GM12878 (cell line): Measurements from ENCODE around the gene ACCSL. TPM values are rescaled to one million over a fixed set of nuclear protein-coding genes. Genes with fewer than 3 reads are reported as not detected.

Experiments
- ATAC-seq: fragments of 200-7000 bp; cut with Tn5 transposase; 3 replicates; pipeline ENCODE4 v1.9.1; 2020; ENCODE audit warnings: mild to moderate bottlenecking, moderate library complexity
- BruUV-seq: library from RNA; stranded (reverse); fragments of 400-500 nt; replicated peaks from 2 replicates; lab custom pipeline; 2021; lab: Mats Ljungman, UMichigan
- CTCF ChIA-PET: fragments of 300-600 bp; sonication (Branson Sonifier 250); formaldehyde crosslinking; extraction: SDS; loops from one replicate; lab custom pipeline; 2021; ENCODE audit warnings: inconsistent platforms; lab: Yijun Ruan, JAX
- POLR2A ChIA-PET: fragments of 350-600 bp; formaldehyde crosslinking; extraction: SDS; loops from one replicate; lab custom pipeline; 2021; ENCODE audit warnings: inconsistent platforms; lab: Charles Lee
- RAD21 ChIA-PET: fragments of 300-600 bp; sonication (Branson Sonifier 250); formaldehyde crosslinking; loops from one replicate; lab custom pipeline; 2023; ENCODE audit warnings: antibody characterized with exemption; ENCODE audit not compliant: unreplicated experiment; lab: Charles Lee
- SMC1A ChIA-PET: fragments of 300-600 bp; sonication (Branson Sonifier 250); formaldehyde crosslinking; loops from one replicate; lab custom pipeline; 2023; ENCODE audit not compliant: unreplicated experiment, uncharacterized antibody; lab: Charles Lee
- DNase-seq: peaks from one replicate; pipeline ENCODE4 v3.0.0-alpha.2; 2011; ENCODE audit warnings: low read depth, low spot score
- FAIRE-seq: peaks from 3 replicates; lab custom pipeline; 2011; peaks lifted over from hg19 to GRCh38; lab: Jason Lieb, UNC
- H2AFZ ChIP-seq: 2 replicates; pipeline ENCODE4 v1.6.0; 2011; ENCODE audit warnings: low read depth, low read length, control low read depth; ENCODE audit not compliant: control insufficient read depth
- H3K27ac ChIP-seq: 2 replicates; pipeline ENCODE4 v1.5.1; 2011; ENCODE audit warnings: control low read depth; ENCODE audit not compliant: control insufficient read depth, insufficient read depth
- H3K27me3 ChIP-seq, 2 experiments: replicated peaks in 1 of 2; 2 replicates each; pipeline versions ENCODE4 v1.6.0 to v1.6.1; 2011; ENCODE audit warnings: low read length in 1 of 2; ENCODE audit not compliant: control insufficient read depth in 2 of 2, insufficient read depth in 2 of 2
- H3K36me3 ChIP-seq, 2 experiments: 2 replicates each; pipeline ENCODE4 v1.5.1; 2011; ENCODE audit warnings: low read length in 1 of 2; ENCODE audit not compliant: control insufficient read depth in 2 of 2, insufficient read depth in 2 of 2
- H3K4me1 ChIP-seq: 2 replicates; pipeline ENCODE4 v1.6.1; 2011; ENCODE audit warnings: mild to moderate bottlenecking, low read length, moderate library complexity, mixed read lengths; ENCODE audit not compliant: control insufficient read depth, insufficient read depth
- H3K4me2 ChIP-seq: 2 replicates; pipeline ENCODE4 v1.6.0; 2011; ENCODE audit warnings: control low read depth; ENCODE audit not compliant: control insufficient read depth, insufficient read depth
- H3K4me3 ChIP-seq: fragments of 200-600 bp; sonication (generic); 2 replicates; pipeline ENCODE4 v1.5.1; 2016
- H3K79me2 ChIP-seq: 2 replicates; pipeline ENCODE4 v1.6.0; 2011; ENCODE audit warnings: low read length; ENCODE audit not compliant: control insufficient read depth, insufficient read depth
- H3K9ac ChIP-seq: 2 replicates; pipeline ENCODE4 v1.8.0; 2011; ENCODE audit warnings: low read length, control low read depth, mixed read lengths; ENCODE audit not compliant: control insufficient read depth, insufficient read depth
- H3K9me3 ChIP-seq: replicated peaks from 3 replicates; pipeline ENCODE4 v1.5.1; 2011; ENCODE audit warnings: mild to moderate bottlenecking, low read length; ENCODE audit not compliant: control insufficient read depth, insufficient read depth
- H4K20me1 ChIP-seq: 2 replicates; pipeline ENCODE4 v1.6.0; 2011; ENCODE audit not compliant: control insufficient read depth, insufficient read depth
- ATF7 ChIP-seq: fragments of 450-650 bp; IDR thresholded peaks from 2 replicates; pipeline ENCODE4 v1.6.1; 2016; ENCODE audit warnings: low read depth, mild to moderate bottlenecking
- BCL11A ChIP-seq: IDR thresholded peaks from 2 replicates; pipeline ENCODE4 v1.6.1; 2011; ENCODE audit warnings: low read depth, low read length
- CBX3 ChIP-seq: fragments of 200-600 bp; sonication (generic); IDR thresholded peaks from 2 replicates; pipeline ENCODE4 v1.6.1; 2016; ENCODE audit warnings: low read depth, borderline replicate concordance
- EP300 ChIP-seq, 2 experiments: fragments of 150-350 bp in 1 of 2; IDR thresholded peaks; 2 replicates each; pipeline ENCODE4 v1.6.1; 2011 to 2012; ENCODE audit warnings: low read depth in 2 of 2, low read length in 2 of 2, borderline replicate concordance in 1 of 2, improper control_type of control experiment in 1 of 2, inconsistent platforms in 1 of 2; ENCODE audit not compliant: control insufficient read depth in 1 of 2
- POLR2AphosphoS2 ChIP-seq: IDR thresholded peaks from 2 replicates; pipeline ENCODE4 v1.6.1; 2011; ENCODE audit warnings: low read depth, mild to moderate bottlenecking, low read length, improper control_type of control experiment, moderate library complexity
- TCF12 ChIP-seq: IDR thresholded peaks from 2 replicates; pipeline ENCODE4 v1.6.1; 2011; ENCODE audit warnings: low read depth, mild to moderate bottlenecking, low read length
- ZNF622 ChIP-seq: fragments of 450-650 bp; IDR thresholded peaks from 2 replicates; pipeline ENCODE4 v1.6.1; 2017; ENCODE audit warnings: mild to moderate bottlenecking, inconsistent platforms
- WGBS: methylation state at CpG from one replicate; pipeline ENCODE4 v1.1.6; 2016; ENCODE audit warnings: low lambda C conversion rate; ENCODE audit not compliant: insufficient replicate concordance, insufficient coverage; ENCODE audit errors: missing lambda C conversion rate; 5-methylcytosine and 5-hydroxymethylcytosine counted together
- in situ Hi-C: fragments of 300-500 bp; cut with MboI; formaldehyde crosslinking; loops from 9 replicates; pipeline ENCODE4 v1.14.3; 2018; ENCODE audit warnings: mixed read lengths
- intact Hi-C: fragments of 100-400 bp; cut with micrococcal nuclease; formaldehyde crosslinking; loops from one replicate; pipeline ENCODE4 v1.14.2; 2022; ENCODE audit not compliant: unreplicated experiment
- polyA plus RNA-seq, 11 experiments: library from polyadenylated mRNA; depleted of rRNA in 4 of 11; unstranded in 6 of 11; stranded (reverse) in 5 of 11; fragments of >200 nt; fragmentation: Nextera tagmentation in 4 of 11; fragmentation: Illumina TruSeq in 1 of 11; extraction: Ambion mirVana in 4 of 11; extraction: Trizol in 1 of 11; gene quantifications; 1 replicate in 1 of 11; 2 replicates in 10 of 11; pipeline versions ENCODE4 v1.2.1 to v1.2.3, GENCODE V29; 2011 to 2016; ENCODE audit warnings: inconsistent platforms in 2 of 11, missing spikeins in 2 of 11, low read depth in 1 of 11
- total RNA-seq, 4 experiments: library from RNA; depleted of rRNA in 3 of 4; stranded (reverse); fragments of >200 nt in 3 of 4; fragmentation: Illumina TruSeq in 1 of 4; extraction: Trizol in 1 of 4; gene quantifications; 2 replicates each; pipeline versions ENCODE4 v1.2.1 to v1.2.3, GENCODE V29; 2013 to 2021
- TF ChIP-seq, protein P1 (sequence below): fragments of 450-650 bp; IDR thresholded peaks from 2 replicates; pipeline ENCODE4 v1.6.1; 2016; ENCODE audit warnings: mild to moderate bottlenecking, moderate library complexity, borderline replicate concordance
- TF ChIP-seq, protein P2 (sequence below): IDR thresholded peaks from 2 replicates; pipeline ENCODE4 v1.6.1; 2011; ENCODE audit warnings: borderline replicate concordance, low read depth, mild to moderate bottlenecking, moderate library complexity, low read length; ENCODE audit not compliant: insufficient read depth, poor library complexity, severe bottlenecking
- TF ChIP-seq, protein P3 (sequence below): IDR thresholded peaks from 2 replicates; pipeline ENCODE4 v1.6.1; 2012; ENCODE audit warnings: low read depth, low read length, improper control_type of control experiment

ACCSL gene
- total and polyA plus RNA-seq, 10 of the 15 experiments (the other 5 are each of a cell fraction or from before 2014, with no cell fraction given): 0.15 TPM; not detected in 9

DNA sequence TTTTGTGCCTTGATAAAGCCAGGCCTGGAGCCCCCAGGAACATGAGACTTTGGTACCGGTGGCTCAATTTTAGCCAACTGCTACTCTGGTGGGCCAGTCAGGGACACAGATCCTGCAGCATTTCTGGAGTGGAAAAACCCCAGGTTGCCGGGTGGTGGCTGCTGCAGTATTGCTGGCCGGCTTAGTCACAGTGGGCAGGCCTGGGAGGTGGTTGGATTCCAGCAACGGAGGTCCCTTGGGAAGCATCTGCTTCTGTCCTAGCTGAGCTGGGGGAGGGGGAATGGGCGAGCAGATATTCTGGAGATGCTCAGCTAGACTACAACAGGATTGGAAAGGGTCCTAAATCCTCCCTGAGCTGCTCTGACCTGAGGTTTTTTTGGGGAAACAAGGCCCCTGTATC lies 31.6 kb upstream of the ACCSL start:
- no peak for ATAC-seq
- SMC1A ChIA-PET: no interaction called here
- no peaks in the 10 kb centered on the region for H4K20me1 ChIP-seq
- 20% methylated on average over 5 of the region's 5 CpGs for WGBS
- H3K4me1 ChIP-seq: no peaks in the 10 kb centered on the region
- no peak overlapping the region for H3K27ac ChIP-seq
- BruUV-seq: no TSS peak
- intact Hi-C loops: no loop called here
- in situ Hi-C loops: no loop called here
- DNase-seq: no peak
- POLR2A ChIA-PET: no interaction called here
- H3K36me3 ChIP-seq: no peaks in the 10 kb centered on the region
- TF ChIP-seq POLR2AphosphoS2 (no peak), CBX3 (no peak), ZNF622 (no peak), BCL11A (no peak), ATF7 (no peak), EP300 (IDR thresholded peaks at IDR 0.05; ENCODE audit: borderline replicate concordance in 1 of 2, control insufficient read depth in 1 of 2, low read depth in 2 of 2, low read length in 2 of 2) (no peak), TCF12 (no peak)
- TF ChIP-seq, protein P1, sequence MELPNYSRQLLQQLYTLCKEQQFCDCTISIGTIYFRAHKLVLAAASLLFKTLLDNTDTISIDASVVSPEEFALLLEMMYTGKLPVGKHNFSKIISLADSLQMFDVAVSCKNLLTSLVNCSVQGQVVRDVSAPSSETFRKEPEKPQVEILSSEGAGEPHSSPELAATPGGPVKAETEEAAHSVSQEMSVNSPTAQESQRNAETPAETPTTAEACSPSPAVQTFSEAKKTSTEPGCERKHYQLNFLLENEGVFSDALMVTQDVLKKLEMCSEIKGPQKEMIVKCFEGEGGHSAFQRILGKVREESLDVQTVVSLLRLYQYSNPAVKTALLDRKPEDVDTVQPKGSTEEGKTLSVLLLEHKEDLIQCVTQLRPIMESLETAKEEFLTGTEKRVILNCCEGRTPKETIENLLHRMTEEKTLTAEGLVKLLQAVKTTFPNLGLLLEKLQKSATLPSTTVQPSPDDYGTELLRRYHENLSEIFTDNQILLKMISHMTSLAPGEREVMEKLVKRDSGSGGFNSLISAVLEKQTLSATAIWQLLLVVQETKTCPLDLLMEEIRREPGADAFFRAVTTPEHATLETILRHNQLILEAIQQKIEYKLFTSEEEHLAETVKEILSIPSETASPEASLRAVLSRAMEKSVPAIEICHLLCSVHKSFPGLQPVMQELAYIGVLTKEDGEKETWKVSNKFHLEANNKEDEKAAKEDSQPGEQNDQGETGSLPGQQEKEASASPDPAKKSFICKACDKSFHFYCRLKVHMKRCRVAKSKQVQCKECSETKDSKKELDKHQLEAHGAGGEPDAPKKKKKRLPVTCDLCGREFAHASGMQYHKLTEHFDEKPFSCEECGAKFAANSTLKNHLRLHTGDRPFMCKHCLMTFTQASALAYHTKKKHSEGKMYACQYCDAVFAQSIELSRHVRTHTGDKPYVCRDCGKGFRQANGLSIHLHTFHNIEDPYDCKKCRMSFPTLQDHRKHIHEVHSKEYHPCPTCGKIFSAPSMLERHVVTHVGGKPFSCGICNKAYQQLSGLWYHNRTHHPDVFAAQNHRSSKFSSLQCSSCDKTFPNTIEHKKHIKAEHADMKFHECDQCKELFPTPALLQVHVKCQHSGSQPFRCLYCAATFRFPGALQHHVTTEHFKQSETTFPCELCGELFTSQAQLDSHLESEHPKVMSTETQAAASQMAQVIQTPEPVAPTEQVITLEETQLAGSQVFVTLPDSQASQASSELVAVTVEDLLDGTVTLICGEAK: no peak
- TF ChIP-seq, protein P2, sequence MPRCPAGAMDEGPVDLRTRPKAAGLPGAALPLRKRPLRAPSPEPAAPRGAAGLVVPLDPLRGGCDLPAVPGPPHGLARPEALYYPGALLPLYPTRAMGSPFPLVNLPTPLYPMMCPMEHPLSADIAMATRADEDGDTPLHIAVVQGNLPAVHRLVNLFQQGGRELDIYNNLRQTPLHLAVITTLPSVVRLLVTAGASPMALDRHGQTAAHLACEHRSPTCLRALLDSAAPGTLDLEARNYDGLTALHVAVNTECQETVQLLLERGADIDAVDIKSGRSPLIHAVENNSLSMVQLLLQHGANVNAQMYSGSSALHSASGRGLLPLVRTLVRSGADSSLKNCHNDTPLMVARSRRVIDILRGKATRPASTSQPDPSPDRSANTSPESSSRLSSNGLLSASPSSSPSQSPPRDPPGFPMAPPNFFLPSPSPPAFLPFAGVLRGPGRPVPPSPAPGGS: no peak
- TF ChIP-seq, protein P3, sequence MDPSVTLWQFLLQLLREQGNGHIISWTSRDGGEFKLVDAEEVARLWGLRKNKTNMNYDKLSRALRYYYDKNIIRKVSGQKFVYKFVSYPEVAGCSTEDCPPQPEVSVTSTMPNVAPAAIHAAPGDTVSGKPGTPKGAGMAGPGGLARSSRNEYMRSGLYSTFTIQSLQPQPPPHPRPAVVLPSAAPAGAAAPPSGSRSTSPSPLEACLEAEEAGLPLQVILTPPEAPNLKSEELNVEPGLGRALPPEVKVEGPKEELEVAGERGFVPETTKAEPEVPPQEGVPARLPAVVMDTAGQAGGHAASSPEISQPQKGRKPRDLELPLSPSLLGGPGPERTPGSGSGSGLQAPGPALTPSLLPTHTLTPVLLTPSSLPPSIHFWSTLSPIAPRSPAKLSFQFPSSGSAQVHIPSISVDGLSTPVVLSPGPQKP: no peak
- FAIRE-seq: no peak
- H3K9ac ChIP-seq: no peak overlapping the region
- H3K27me3 ChIP-seq: no peaks in the 10 kb centered on the region
- CTCF ChIA-PET: interaction anchor here (0.7 to 1.2 kb wide), 2 partner anchors 22 to 127 kb away, joined by 3 to 4 read pairs; no protein-coding TSS in a partner anchor
- no peak overlapping the region for H3K4me3 ChIP-seq
- RAD21 ChIA-PET: no interaction called here
- no peak overlapping the region for H3K4me2 ChIP-seq
- H3K79me2 ChIP-seq: no peaks in the 10 kb centered on the region
- H2AFZ ChIP-seq: no peak overlapping the region
- H3K9me3 ChIP-seq: no peaks in the 10 kb centered on the region
